ENCODE data around the gene CYFIP1. TPM values are rescaled to one million over a fixed set of nuclear protein-coding genes. Genes with fewer than 3 reads are reported as not detected.
A peak's percentile ranks its signal among the peaks of the same experiment; 100 is the strongest.

Gene CYFIP1
- polyA plus RNA-seq, 2 of the 4 experiments (the other 2 are of a cell fraction), result 68.2 to 69.4 TPM

DNA sequence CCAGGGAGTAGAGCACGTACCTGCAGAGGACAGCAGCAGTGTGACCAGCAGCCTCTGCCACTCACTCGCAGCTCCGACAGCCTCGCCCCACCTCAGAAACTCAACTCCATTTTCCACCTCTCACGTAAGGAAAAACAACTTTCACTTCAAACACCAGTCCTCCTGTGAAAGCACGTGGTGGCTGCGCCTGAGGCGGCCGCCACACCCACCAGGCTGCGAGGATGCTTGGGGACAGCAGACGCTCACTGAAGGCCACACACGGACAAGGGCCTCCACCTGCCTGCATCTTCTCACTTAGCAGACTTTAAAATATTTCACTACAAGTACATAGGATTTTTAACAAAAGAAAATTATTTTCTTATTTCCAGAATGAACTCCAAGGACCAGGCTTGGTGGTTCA lies 67.9 kb downstream of the CYFIP1 start:
- no peak for ATAC-seq
- no peak overlapping the region for H3K4me2 ChIP-seq
- WGBS (ENCODE audit: missing lambda C conversion rate), result 95% methylated on average over 12 of the region's 12 CpGs
- no peak overlapping the region for H3K4me3 ChIP-seq
- H3K9me3 ChIP-seq, result no peaks in the 10 kb centered on the region
- POLR2A ChIA-PET, result no interaction called here
- DNase-seq (ENCODE audit: low read depth in 1 of 2, low spot score in 1 of 2), result no peak
- CTCF ChIA-PET, result no interaction called here
- TF ChIP-seq, protein P1, sequence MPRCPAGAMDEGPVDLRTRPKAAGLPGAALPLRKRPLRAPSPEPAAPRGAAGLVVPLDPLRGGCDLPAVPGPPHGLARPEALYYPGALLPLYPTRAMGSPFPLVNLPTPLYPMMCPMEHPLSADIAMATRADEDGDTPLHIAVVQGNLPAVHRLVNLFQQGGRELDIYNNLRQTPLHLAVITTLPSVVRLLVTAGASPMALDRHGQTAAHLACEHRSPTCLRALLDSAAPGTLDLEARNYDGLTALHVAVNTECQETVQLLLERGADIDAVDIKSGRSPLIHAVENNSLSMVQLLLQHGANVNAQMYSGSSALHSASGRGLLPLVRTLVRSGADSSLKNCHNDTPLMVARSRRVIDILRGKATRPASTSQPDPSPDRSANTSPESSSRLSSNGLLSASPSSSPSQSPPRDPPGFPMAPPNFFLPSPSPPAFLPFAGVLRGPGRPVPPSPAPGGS (IDR thresholded peaks at IDR 0.05), result no peak
- TF ChIP-seq, protein P2, sequence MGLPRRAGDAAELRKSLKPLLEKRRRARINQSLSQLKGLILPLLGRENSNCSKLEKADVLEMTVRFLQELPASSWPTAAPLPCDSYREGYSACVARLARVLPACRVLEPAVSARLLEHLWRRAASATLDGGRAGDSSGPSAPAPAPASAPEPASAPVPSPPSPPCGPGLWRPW (IDR thresholded peaks at IDR 0.05), result no peak
- no peak for TF ChIP-seq ZNF302 (CRISPR knock-in tag; IDR thresholded peaks at IDR 0.05)
- TF ChIP-seq TP53 (CRISPR knock-in tag; IDR thresholded peaks at IDR 0.05), result no peak
- no peak for TF ChIP-seq HEYL (CRISPR knock-in tag; IDR thresholded peaks at IDR 0.05)
- TF ChIP-seq CEBPB (IDR thresholded peaks at IDR 0.05), result no peak
- no peak for TF ChIP-seq PHF8 (IDR thresholded peaks at IDR 0.05; ENCODE audit: borderline replicate concordance, low read depth)
- TF ChIP-seq, protein P3, sequence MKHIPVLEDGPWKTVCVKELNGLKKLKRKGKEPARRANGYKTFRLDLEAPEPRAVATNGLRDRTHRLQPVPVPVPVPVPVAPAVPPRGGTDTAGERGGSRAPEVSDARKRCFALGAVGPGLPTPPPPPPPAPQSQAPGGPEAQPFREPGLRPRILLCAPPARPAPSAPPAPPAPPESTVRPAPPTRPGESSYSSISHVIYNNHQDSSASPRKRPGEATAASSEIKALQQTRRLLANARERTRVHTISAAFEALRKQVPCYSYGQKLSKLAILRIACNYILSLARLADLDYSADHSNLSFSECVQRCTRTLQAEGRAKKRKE (CRISPR knock-in tag; IDR thresholded peaks at IDR 0.05; ENCODE audit: low read depth), result no peak
- TF ChIP-seq BHLHE40 (IDR thresholded peaks at IDR 0.05; ENCODE audit: low read depth, low read length), result no peak
- no peak for FAIRE-seq
- H3K4me1 ChIP-seq, result peaks cover 9% of the 10 kb centered on the region; the same call in 2 of the 3 replicates
- H3K27ac ChIP-seq, result no peak overlapping the region

DNA sequence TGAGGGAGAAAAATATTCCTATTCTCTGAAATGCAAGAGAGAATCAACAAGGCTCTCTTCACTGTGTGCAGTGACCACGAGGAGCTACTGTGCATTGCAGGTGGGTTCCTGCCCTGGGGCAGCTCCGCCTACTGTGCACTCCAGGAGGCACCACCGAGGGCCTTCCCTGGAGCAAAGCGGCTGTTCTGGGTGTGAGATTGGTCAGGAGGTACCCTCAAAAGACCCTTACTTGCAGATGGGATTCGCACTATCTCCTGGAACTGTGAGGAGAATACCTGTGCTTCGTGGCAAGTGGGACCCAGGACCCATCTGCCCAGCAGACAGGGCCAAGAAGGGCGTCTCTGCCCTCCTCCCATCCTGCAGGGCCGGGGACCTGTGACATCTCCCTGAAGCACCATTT lies 68.9 kb downstream of the CYFIP1 start:
- Histone ChIP-seq H3K4me2 (no peak overlapping the region), H3K4me1 (peaks cover 8% of the 10 kb centered on the region; the same call in 2 of the 3 replicates), H3K27ac (no peak overlapping the region), H3K4me3 (no peak overlapping the region), H3K9me3 (no peaks in the 10 kb centered on the region)
- TF ChIP-seq NR3C1 (IDR thresholded peaks at IDR 0.05), result no peak
- ChIA-PET CTCF (no interaction called here), POLR2A (no interaction called here)
- ATAC-seq, result 0 out of 6 replicates have a peak, but pooled peaks of 1 of the 2 experiments have one; percentile 18
- WGBS (ENCODE audit: missing lambda C conversion rate), result 85% methylated on average over 8 of the region's 8 CpGs
- DNase-seq (ENCODE audit: low read depth in 1 of 2, low spot score in 1 of 2), result no peak
- no peak for FAIRE-seq

DNA sequence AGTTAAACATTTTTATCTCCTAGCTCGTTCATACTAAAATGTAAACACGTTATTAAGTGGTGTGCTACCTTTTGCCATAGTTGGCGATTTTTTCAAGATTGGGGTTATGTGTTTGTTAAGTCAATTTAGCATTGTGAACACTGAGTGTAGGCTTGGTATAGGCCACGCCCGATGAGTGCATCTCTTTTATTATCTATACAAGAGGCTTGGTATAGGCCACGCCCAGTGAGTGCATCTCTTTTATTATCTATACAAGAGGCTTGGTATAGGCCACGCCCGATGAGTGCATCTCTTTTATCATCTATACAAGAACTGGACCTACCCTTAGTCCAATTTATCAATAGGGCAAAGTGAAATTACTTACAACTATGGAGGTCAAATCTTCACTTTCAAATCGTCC lies 71.3 kb downstream of the CYFIP1 start:
- DNase-seq (ENCODE audit: low read depth in 1 of 2, low spot score in 1 of 2) (no peak), ATAC-seq (no peak), FAIRE-seq (no peak)
- POLR2A ChIA-PET, result no interaction called here
- Histone ChIP-seq H3K9me3 (no peaks in the 10 kb centered on the region), H3K4me2 (no peak overlapping the region), H3K4me1 (peaks cover 4% of the 10 kb centered on the region; the same call in 1 of the 3 replicates), H3K27ac (no peak overlapping the region), H3K4me3 (no peak overlapping the region)
- CTCF ChIA-PET, result no interaction called here
- 93% methylated on average over 9 of the region's 9 CpGs for WGBS (ENCODE audit: missing lambda C conversion rate)
- TF ChIP-seq KDM1A (IDR thresholded peaks at IDR 0.05; ENCODE audit: low read depth) (no peak), POLR2AphosphoS2 (conservative IDR thresholded peaks at IDR 0.05; ENCODE audit: low read length) (no peak), JUN (IDR thresholded peaks at IDR 0.05) (no peak)
- TF ChIP-seq, protein P2 (IDR thresholded peaks at IDR 0.05), result no peak

DNA sequence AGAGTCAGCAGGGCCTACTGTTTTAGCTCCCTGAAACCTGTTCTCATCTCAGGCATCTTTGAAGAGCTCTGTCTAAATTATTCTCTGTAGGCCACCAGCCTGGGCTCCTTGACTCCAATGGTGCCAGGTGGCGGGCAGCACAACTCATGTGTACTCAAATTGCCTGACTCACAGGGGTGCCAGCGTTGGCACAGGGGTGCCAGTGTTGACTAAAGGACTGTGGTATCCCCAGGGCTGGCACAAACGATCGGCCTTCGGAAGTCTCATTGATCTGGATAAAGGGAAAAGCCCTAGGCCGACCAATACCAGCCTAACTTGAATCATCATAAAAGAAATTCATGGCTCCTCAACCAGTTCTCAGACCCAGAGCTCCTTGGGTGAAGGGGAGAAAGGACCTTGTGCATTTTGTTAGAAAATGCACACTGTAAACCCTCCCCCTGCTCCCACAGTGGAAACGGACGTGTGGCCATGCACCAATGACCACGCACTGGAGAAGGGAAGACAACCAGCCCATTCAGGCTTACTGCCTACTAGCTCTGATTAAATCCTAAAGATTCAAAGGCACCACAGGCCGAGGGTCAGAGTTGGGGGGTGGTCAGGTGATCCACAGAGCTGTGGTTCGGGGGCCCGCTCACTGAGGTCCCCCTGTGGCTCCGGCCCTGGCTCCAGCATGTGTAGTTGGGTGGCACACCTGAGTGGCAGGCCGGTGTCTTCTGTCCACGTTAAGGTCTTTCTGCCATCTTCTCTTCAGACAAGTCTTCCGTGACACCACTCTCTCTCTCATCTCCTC lies 72.8 kb downstream of the CYFIP1 start:
- H3K9me3 ChIP-seq, result no peaks in the 10 kb centered on the region
- WGBS (ENCODE audit: missing lambda C conversion rate), result 88% methylated on average over 16 of the region's 16 CpGs
- no peak overlapping the region for H3K4me3 ChIP-seq
- H3K27ac ChIP-seq, result no peak overlapping the region
- CTCF ChIA-PET, result no interaction called here
- FAIRE-seq (no peak), ATAC-seq (no peak), DNase-seq (ENCODE audit: low read depth in 1 of 2, low spot score in 1 of 2) (no peak)
- H3K4me1 ChIP-seq, result no peaks in the 10 kb centered on the region
- H3K4me2 ChIP-seq, result no peak overlapping the region
- POLR2A ChIA-PET, result no interaction called here
- TF ChIP-seq CBX8 (IDR thresholded peaks at IDR 0.05) (no peak), RCOR1 (IDR thresholded peaks at IDR 0.05; ENCODE audit: low read depth, low read length) (no peak), ZC3H11A (IDR thresholded peaks at IDR 0.05) (no peak), EP300 (IDR thresholded peaks at IDR 0.05) (no peak), ZNF302 (CRISPR knock-in tag; IDR thresholded peaks at IDR 0.05) (no peak), POLR2AphosphoS2 (conservative IDR thresholded peaks at IDR 0.05; ENCODE audit: low read length) (no peak), NPAS2 (CRISPR knock-in tag; IDR thresholded peaks at IDR 0.05; ENCODE audit: borderline replicate concordance) (no peak), ZFP36 (IDR thresholded peaks at IDR 0.05; ENCODE audit: borderline replicate concordance, partially characterized antibody) (no peak)
- TF ChIP-seq, protein P4, sequence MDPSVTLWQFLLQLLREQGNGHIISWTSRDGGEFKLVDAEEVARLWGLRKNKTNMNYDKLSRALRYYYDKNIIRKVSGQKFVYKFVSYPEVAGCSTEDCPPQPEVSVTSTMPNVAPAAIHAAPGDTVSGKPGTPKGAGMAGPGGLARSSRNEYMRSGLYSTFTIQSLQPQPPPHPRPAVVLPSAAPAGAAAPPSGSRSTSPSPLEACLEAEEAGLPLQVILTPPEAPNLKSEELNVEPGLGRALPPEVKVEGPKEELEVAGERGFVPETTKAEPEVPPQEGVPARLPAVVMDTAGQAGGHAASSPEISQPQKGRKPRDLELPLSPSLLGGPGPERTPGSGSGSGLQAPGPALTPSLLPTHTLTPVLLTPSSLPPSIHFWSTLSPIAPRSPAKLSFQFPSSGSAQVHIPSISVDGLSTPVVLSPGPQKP (IDR thresholded peaks at IDR 0.05; ENCODE audit: low read depth, low read length), result no peak
- TF ChIP-seq, protein P5, sequence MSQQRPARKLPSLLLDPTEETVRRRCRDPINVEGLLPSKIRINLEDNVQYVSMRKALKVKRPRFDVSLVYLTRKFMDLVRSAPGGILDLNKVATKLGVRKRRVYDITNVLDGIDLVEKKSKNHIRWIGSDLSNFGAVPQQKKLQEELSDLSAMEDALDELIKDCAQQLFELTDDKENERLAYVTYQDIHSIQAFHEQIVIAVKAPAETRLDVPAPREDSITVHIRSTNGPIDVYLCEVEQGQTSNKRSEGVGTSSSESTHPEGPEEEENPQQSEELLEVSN (IDR thresholded peaks at IDR 0.05; ENCODE audit: borderline replicate concordance, low read depth), result no peak
